ENCODE results near the gene NR2F1-AS1. TPM values are rescaled to one million over a fixed set of nuclear protein-coding genes. Genes with fewer than 3 reads are reported as not detected.
A peak's percentile ranks its signal among the peaks of the same experiment; 100 is the strongest.

Gene NR2F1-AS1
- total RNA-seq, 6 experiments from 2014 or later = 22.9 to 26.2 (median 24.8) TPM

DNA sequence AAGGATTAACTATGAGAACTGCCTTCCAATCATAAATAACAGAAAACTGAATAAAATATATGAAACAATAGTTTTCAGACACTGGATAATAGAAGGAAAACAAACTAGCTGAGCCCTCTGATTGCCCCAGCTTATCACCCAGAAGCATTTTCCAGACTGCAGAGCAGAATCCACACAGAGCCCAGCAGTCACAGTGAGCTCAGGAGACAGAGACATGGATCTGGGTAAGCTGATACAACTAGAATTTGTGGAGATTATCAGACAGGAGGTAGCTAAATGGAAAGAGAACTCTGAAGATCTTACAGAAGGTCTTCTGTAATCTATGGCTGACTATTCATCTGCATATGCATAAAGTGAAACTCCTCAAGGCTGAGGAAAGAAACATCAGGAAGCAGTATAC lies 128.8 kb downstream of the NR2F1-AS1 start:
- Mint-ChIP-seq H3K36me3 (ENCODE audit: low read depth) (peaks cover 8% of the 10 kb centered on the region), H3K27ac (0 out of 2 replicates have a peak overlapping the region, but pooled peaks have one; percentile 0), H3K9me3 (peaks cover 4% of the 10 kb centered on the region; the same call in 1 of the 2 replicates), H3K4me1 (ENCODE audit: low read depth) (peaks cover 7% of the 10 kb centered on the region), H3K27me3 (ENCODE audit: insufficient read depth) (no peaks in the 10 kb centered on the region; the same call in 1 of the 2 replicates), H3K4me3 (peak overlapping the region; percentile 33; the same call in 1 of the 2 replicates)
- no peak for DNase-seq
- TF ChIP-seq, protein P1, sequence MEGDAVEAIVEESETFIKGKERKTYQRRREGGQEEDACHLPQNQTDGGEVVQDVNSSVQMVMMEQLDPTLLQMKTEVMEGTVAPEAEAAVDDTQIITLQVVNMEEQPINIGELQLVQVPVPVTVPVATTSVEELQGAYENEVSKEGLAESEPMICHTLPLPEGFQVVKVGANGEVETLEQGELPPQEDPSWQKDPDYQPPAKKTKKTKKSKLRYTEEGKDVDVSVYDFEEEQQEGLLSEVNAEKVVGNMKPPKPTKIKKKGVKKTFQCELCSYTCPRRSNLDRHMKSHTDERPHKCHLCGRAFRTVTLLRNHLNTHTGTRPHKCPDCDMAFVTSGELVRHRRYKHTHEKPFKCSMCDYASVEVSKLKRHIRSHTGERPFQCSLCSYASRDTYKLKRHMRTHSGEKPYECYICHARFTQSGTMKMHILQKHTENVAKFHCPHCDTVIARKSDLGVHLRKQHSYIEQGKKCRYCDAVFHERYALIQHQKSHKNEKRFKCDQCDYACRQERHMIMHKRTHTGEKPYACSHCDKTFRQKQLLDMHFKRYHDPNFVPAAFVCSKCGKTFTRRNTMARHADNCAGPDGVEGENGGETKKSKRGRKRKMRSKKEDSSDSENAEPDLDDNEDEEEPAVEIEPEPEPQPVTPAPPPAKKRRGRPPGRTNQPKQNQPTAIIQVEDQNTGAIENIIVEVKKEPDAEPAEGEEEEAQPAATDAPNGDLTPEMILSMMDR (IDR thresholded peaks at IDR 0.05) = no peak

DNA sequence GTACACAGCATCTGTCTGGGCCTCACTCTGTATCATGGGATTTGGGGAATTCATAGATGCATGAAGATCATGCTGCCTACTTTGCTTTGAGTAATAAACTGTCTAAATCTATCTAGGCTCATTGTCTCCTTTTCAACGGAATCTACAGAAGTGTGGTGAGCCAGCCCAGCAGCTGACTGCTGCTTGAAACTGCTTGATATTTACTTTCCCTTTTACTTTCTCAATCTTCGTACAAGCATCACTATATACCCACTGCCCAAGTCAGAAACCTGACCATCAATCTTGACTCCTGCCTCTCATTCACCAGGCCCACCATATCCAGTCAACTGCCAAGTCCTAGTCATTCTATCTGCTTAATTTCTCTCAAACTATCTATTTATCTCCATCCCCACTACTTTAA lies 142.9 kb downstream of the NR2F1-AS1 start:
- Mint-ChIP-seq H3K4me3 (no peak overlapping the region), H3K4me1 (ENCODE audit: low read depth) (peaks cover 15% of the 10 kb centered on the region), H3K27ac (no peak overlapping the region), H3K27me3 (ENCODE audit: insufficient read depth) (peaks cover 1% of the 10 kb centered on the region; the same call in 1 of the 2 replicates), H3K9me3 (no peaks in the 10 kb centered on the region), H3K36me3 (ENCODE audit: low read depth) (peaks cover 44% of the 10 kb centered on the region)
- no peak for DNase-seq
- TF ChIP-seq, protein P1 (IDR thresholded peaks at IDR 0.05) = no peak

GRCh38 chr5:93436083-93436482 lies 144.9 kb downstream of the NR2F1-AS1 start:
- Mint-ChIP-seq H3K27me3 (ENCODE audit: insufficient read depth) (no peaks in the 10 kb centered on the region), H3K4me1 (ENCODE audit: low read depth) (peaks cover 26% of the 10 kb centered on the region), H3K9me3 (no peaks in the 10 kb centered on the region), H3K4me3 (no peak overlapping the region), H3K27ac (no peak overlapping the region), H3K36me3 (ENCODE audit: low read depth) (peaks cover 29% of the 10 kb centered on the region)
- TF ChIP-seq, protein P1 (IDR thresholded peaks at IDR 0.05) = no peak
- no peak for DNase-seq

DNA sequence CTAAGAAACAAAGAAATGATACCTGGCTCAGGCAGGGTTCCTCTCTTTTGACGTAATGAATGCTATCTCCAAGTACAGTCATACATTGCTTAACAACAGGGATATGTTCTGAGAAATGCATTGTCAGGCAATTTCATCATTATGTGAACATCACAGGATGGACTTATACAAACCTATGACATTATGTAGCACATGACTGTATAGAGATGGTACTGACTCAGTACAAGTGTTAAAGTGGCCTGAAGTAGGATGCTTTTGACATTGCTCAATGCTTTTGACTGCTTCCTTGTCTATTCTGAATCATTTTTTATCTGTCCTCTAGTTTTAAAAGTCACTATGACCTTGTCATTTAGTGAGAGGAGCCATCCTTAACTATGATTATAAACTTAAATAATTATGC lies 147.6 kb downstream of the NR2F1-AS1 start:
- DNase-seq = peak; percentile 88
- Mint-ChIP-seq H3K27ac (peak overlapping the region; percentile 61), H3K36me3 (ENCODE audit: low read depth) (peaks cover 16% of the 10 kb centered on the region), H3K27me3 (ENCODE audit: insufficient read depth) (no peaks in the 10 kb centered on the region), H3K4me1 (ENCODE audit: low read depth) (peaks cover 51% of the 10 kb centered on the region), H3K4me3 (no peak overlapping the region), H3K9me3 (no peaks in the 10 kb centered on the region)
- TF ChIP-seq, protein P1 (IDR thresholded peaks at IDR 0.05) = no peak

DNA sequence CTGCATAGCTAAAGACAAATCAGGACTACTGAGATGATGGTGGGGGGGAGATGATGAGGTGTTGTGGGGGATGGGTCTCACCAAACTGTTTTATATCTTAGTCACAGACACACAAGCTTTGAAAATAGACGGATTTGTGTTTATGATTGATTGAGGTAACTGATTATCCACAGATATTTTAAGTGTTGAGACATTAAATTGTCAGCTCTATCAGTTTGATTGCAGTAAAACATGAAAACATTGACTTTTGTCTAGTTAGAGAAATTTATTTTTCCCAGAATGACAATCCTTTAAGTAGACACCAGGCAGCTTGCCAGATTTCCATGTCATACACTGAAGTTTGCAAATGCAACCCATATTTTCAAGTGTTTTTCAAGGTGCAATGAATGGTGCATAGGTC lies 149.8 kb downstream of the NR2F1-AS1 start:
- TF ChIP-seq, protein P1 (IDR thresholded peaks at IDR 0.05) = no peak
- Mint-ChIP-seq H3K27me3 (ENCODE audit: insufficient read depth) (no peaks in the 10 kb centered on the region), H3K4me1 (ENCODE audit: low read depth) (peaks cover 51% of the 10 kb centered on the region), H3K4me3 (no peak overlapping the region), H3K27ac (no peak overlapping the region), H3K9me3 (no peaks in the 10 kb centered on the region), H3K36me3 (ENCODE audit: low read depth) (peaks cover 11% of the 10 kb centered on the region; the same call in 1 of the 2 replicates)
- no peak for DNase-seq

Data from HFFc6 (cell line).